Left lung (tissue), 10 donors: ENCODE data around the gene USPL1. TPM values are rescaled to one million over a fixed set of nuclear protein-coding genes. Genes with fewer than 3 reads are reported as not detected.
A peak's percentile ranks its signal among the peaks of the same experiment; 100 is the strongest.

Experiments
- ATAC-seq: fragments of 200-7000 bp; cut with Tn5 transposase; one replicate; pipeline ENCODE4 v1.9.1; 2020; ENCODE audit warnings: moderate library complexity
- DNase-seq, 4 donors: peaks; one replicate each; pipeline ENCODE4 v3.0.0-alpha.2; 2013 to 2020
- H3K27ac ChIP-seq, 2 donors: fragments of 200-600 bp; sonication (generic) in 1 of 2; one replicate each; pipeline versions ENCODE4 v1.5.0 to v1.8.0; 2020 to 2021
- H3K27me3 ChIP-seq, 2 donors: fragments of 200-600 bp; sonication (generic) in 1 of 2; one replicate each; pipeline versions ENCODE4 v1.5.0 to v1.8.0; 2020 to 2021
- H3K36me3 ChIP-seq, 2 donors: fragments of 200-600 bp; sonication (generic) in 1 of 2; one replicate each; pipeline versions ENCODE4 v1.5.0 to v1.8.0; 2020 to 2021
- H3K4me1 ChIP-seq, 2 donors: fragments of 200-600 bp; one replicate each; pipeline ENCODE4 v1.8.0; 2021
- H3K4me3 ChIP-seq, 2 donors: fragments of 200-600 bp; sonication (generic) in 1 of 2; one replicate each; pipeline versions ENCODE4 v1.5.0 to v1.8.0; 2020 to 2021; ENCODE audit warnings: mild to moderate bottlenecking in 1 of 2
- H3K9me3 ChIP-seq, 2 donors: fragments of 200-600 bp; sonication (generic) in 1 of 2; one replicate each; pipeline versions ENCODE4 v1.5.0 to v1.8.0; 2020 to 2021
- CTCF ChIP-seq, 2 donors: fragments of 200-600 bp; sonication (generic) in 1 of 2; IDR thresholded peaks; one replicate each; pipeline versions ENCODE4 v1.5.0 to v1.8.0; 2021; ENCODE audit warnings: antibody characterized with exemption in 2 of 2
- intact Hi-C, 2 donors: fragments of 100-400 bp; cut with DNase I; formaldehyde crosslinking; loops; one replicate each; pipeline versions ENCODE4 v1.11.2 to v1.14.2; 2022
- polyA plus RNA-seq, 6 donors: library from polyadenylated mRNA; unstranded; fragments of 120-200 nt; gene quantifications; one replicate each; pipeline ENCODE4 v1.2.1, GENCODE V29; 2013; ENCODE audit not compliant: insufficient read length in 6 of 6
- total RNA-seq, 2 donors: library from RNA; stranded (reverse); fragmentation: NEBNext Ultra II Directional; extraction: Animal tissue kit (Norgen Biotek cat#: 25700); gene quantifications; one replicate each; pipeline ENCODE4 v1.2.1, GENCODE V29; 2021
- donor health status: DM: no; HTN: yes; CAD: no.
- donor health status: DM: no; HTN: no; CAD: no.

Gene USPL1
- total and polyA plus RNA-seq, 8 donors, result 12.1 to 30.7 (median 27.6) TPM

- no peak for ATAC-seq
- H3K4me1 ChIP-seq, result peaks cover 0 to 12% of the 10 kb centered on the region in 2 donors
- no peak overlapping the region for H3K4me3 ChIP-seq
- no peak overlapping the region for H3K27ac ChIP-seq
- TF ChIP-seq CTCF (IDR thresholded peaks at IDR 0.05), result no peak
- H3K27me3 ChIP-seq, result no peaks in the 10 kb centered on the region
- DNase-seq, result no peak
- H3K36me3 ChIP-seq, result no peaks in the 10 kb centered on the region
- intact Hi-C loops, result no loop called here
- H3K9me3 ChIP-seq, result no peaks in the 10 kb centered on the region
These were observed 86.9 kb downstream of the USPL1 start for GRCh38 chr13:30704596-30704995.

- no peak for ATAC-seq
- H3K9me3 ChIP-seq, result no peaks in the 10 kb centered on the region
These were observed 88.0 kb downstream of the USPL1 start for GRCh38 chr13:30705680-30706079.

GRCh38 chr13:30708541-30708940 is 90.8 kb downstream of the USPL1 start:
- DNase-seq (peak in 1 of 4 donors; percentile 31), ATAC-seq (no peak)
- H3K4me1 ChIP-seq, result peaks cover 4 to 26% of the 10 kb centered on the region in 2 donors

More at GRCh38 chr13:30705680-30706079, 88.0 kb downstream of the USPL1 start:
- no peak for TF ChIP-seq CTCF (IDR thresholded peaks at IDR 0.05)
- H3K27ac ChIP-seq, result no peak overlapping the region
- intact Hi-C loops, result no loop called here
- DNase-seq, result no peak
- H3K36me3 ChIP-seq, result no peaks in the 10 kb centered on the region
- no peaks in the 10 kb centered on the region for H3K27me3 ChIP-seq
- H3K4me1 ChIP-seq, result peaks cover 0 to under 1% of the 10 kb centered on the region in 2 donors
- no peak overlapping the region for H3K4me3 ChIP-seq

More at GRCh38 chr13:30708541-30708940, 90.8 kb downstream of the USPL1 start:
- H3K9me3 ChIP-seq, result no peaks in the 10 kb centered on the region
- no peaks in the 10 kb centered on the region for H3K27me3 ChIP-seq
- no peak overlapping the region for H3K4me3 ChIP-seq
- no peak overlapping the region for H3K27ac ChIP-seq
- TF ChIP-seq CTCF (IDR thresholded peaks at IDR 0.05), result no peak
- intact Hi-C loops, result no loop called here
- no peaks in the 10 kb centered on the region for H3K36me3 ChIP-seq

Other genes starting within 250 kb of the USPL1 start
- gene UBE2L5, start 195.4 kb upstream of the USPL1 start, total RNA-seq, result not detected
- under 1 TPM; 0.28 to 0.95 (median 0.40) TPM for gene UBE2L5, start 195.4 kb upstream of the USPL1 start, polyA plus RNA-seq
- gene HMGB1, start 152.0 kb upstream of the USPL1 start, total RNA-seq, result 100 to 1,000 TPM; 249 to 256 TPM
- gene HMGB1, start 152.0 kb upstream of the USPL1 start, polyA plus RNA-seq, result 100 to 1,000 TPM; 759 to 976 (median 828) TPM
- 100 to 1,000 TPM in 1 of 2 donors, 10 to 100 TPM in 1; 76.3 to 201 TPM for gene ALOX5AP, start 117.6 kb downstream of the USPL1 start, total RNA-seq
- gene ALOX5AP, start 117.6 kb downstream of the USPL1 start, polyA plus RNA-seq, result 1 to 10 TPM; 2.6 to 5.0 (median 4.7) TPM